ENCODE results near the gene C6orf52. TPM values are rescaled to one million over a fixed set of nuclear protein-coding genes. Genes with fewer than 3 reads are reported as not detected.

C6orf52 gene
- total and polyA plus RNA-seq, 2 of the 13 experiments (the other 11 are each of a cell fraction or from before 2014, with no cell fraction given): 0.50 to 0.53 TPM

DNA sequence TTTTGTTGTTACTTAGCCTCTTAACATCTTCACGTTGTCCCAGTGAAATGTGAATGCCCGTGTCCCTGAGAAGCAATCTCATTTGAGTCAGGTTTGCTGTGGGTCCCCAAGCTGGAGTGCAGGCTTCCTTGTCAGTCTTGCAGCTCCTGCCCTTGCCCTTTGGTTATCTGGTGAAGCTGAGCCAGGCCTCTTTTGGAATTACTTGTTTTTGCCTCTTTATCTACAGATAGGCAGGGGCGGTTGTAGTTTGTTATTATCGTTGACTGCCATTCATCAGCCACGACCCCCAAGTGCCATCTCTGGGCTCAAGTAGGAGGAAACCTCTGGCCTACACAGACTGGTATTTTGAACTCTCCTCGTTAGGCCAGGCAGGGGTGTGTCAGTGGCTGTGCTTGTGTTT, 30.6 kb upstream of the C6orf52 start (continued):
- TF ChIP-seq SUZ12 (IDR thresholded peaks at IDR 0.05; ENCODE audit: low read depth, low read length) (no peak), FLYWCH1 (CRISPR knock-in tag; IDR thresholded peaks at IDR 0.05) (no peak)

DNA sequence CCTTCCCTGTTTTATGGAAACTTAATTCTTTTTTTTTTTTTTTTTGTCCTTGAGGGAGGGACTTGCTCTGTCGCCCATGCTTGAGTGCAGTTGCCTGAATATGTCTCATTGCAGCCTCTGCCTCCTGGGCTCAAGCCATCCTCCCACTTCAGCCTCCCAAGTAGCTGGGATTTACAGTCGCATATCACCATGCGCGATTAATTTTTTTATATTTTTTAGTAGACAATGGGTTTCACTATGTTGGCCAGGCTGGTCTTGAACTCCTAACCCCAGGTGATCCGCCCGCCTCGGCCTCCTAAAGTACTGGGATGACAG, 29.1 kb upstream of the C6orf52 start:
- Histone ChIP-seq H3K4me1 (ENCODE audit: insufficient read depth, low read length) (peaks cover 34% of the 10 kb centered on the region), H3K36me3 (replicated peaks in 1 of 2; ENCODE audit: control insufficient read depth in 1 of 2, insufficient read depth in 2 of 2, low read length in 2 of 2) (peaks cover 9 to 22% of the 10 kb centered on the region in 2 experiments), H3K9me3 (ENCODE audit: low read length) (peaks cover 11% of the 10 kb centered on the region), H3K4me3 (replicated peaks in 1 of 3; ENCODE audit: insufficient read depth in 1 of 3, low read depth in 2 of 3, low read length in 3 of 3) (peak overlapping the region; percentile 69 to 92 (median 78)), H3K27me3 (ENCODE audit: control insufficient read depth in 1 of 2, insufficient read depth in 2 of 2, low read length in 2 of 2) (no peaks in the 10 kb centered on the region), H3K27ac (ENCODE audit: extremely low read length, insufficient read depth, low read length) (peak overlapping the region; percentile 95), H3K9ac (ENCODE audit: insufficient read depth, low read depth, low read length) (peak overlapping the region; percentile 94), H3K79me2 (ENCODE audit: insufficient read depth, low read length) (peaks cover 25% of the 10 kb centered on the region), H2AFZ (ENCODE audit: low read length) (peak overlapping the region; percentile 66), H4K20me1 (ENCODE audit: insufficient read depth, low read length) (no peaks in the 10 kb centered on the region), H3K4me2 (ENCODE audit: low read depth, low read length) (peak overlapping the region; percentile 73)
- intact Hi-C loops (cut with micrococcal nuclease; ENCODE audit: unreplicated experiment) (loop anchor here (1.0 to 2.0 kb wide), 5 partner anchors 24 to 213 kb away; partner anchors contain the start of gene TMEM14B), in situ Hi-C loops (cut with HindIII; ENCODE audit: extremely low pct_ligation_motif_present, low pct_unique_long_range_greater_than_20kb) (no loop called here)
- FAIRE-seq: no peak
- ChIA-PET CTCF (ENCODE audit: low intra/inter-chr PET ratio, low total read pairs) (no interaction called here), POLR2A (interaction anchor here (0.9 to 6.6 kb wide), 6 partner anchors 9 to 201 kb away, joined by 3 to 332 read pairs (median 13); partner anchors contain the start of genes C6orf52, GCNT2, PAK1IP1 and TMEM14B)
- no TSS peak for BruUV-seq (replicated peaks)
- DNase-seq (ENCODE audit: low spot score): no peak
- ATAC-seq: no peak
- TF ChIP-seq ZFP82 (CRISPR knock-in tag; IDR thresholded peaks at IDR 0.05; ENCODE audit: borderline replicate concordance): 0 out of 2 replicates have a peak, but pooled peaks have one; percentile 6
- TF ChIP-seq ZNF816 (CRISPR knock-in tag; IDR thresholded peaks at IDR 0.05; ENCODE audit: borderline replicate concordance): 0 out of 2 replicates have a peak, but pooled peaks have one; percentile 6
- TF ChIP-seq, protein P1, sequence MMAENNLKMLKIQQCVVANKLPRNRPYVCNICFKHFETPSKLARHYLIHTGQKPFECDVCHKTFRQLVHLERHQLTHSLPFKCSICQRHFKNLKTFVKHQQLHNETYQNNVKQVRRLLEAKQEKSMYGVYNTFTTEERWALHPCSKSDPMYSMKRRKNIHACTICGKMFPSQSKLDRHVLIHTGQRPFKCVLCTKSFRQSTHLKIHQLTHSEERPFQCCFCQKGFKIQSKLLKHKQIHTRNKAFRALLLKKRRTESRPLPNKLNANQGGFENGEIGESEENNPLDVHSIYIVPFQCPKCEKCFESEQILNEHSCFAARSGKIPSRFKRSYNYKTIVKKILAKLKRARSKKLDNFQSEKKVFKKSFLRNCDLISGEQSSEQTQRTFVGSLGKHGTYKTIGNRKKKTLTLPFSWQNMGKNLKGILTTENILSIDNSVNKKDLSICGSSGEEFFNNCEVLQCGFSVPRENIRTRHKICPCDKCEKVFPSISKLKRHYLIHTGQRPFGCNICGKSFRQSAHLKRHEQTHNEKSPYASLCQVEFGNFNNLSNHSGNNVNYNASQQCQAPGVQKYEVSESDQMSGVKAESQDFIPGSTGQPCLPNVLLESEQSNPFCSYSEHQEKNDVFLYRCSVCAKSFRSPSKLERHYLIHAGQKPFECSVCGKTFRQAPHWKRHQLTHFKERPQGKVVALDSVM (CRISPR knock-in tag; IDR thresholded peaks at IDR 0.05): peak; percentile 77; the same call in 1 of the 2 replicates
- no peak for TF ChIP-seq SOX6 (IDR thresholded peaks at IDR 0.05)
- no peak for TF ChIP-seq SOX6 (CRISPR knock-in tag; IDR thresholded peaks at IDR 0.05)
- TF ChIP-seq RFX5 (IDR thresholded peaks at IDR 0.05; ENCODE audit: low read depth, low read length): no peak
- no peak for TF ChIP-seq NFIB (CRISPR knock-in tag; IDR thresholded peaks at IDR 0.05; ENCODE audit: borderline replicate concordance)
- WGBS (ENCODE audit: low lambda C conversion rate): 29% methylated on average over 7 of the region's 7 CpGs
